HEK293 (cell line): Measurements from ENCODE around the gene CSRNP2.

Source experiments
- SP3 ChIP-seq: fragments of 450-650 bp; formaldehyde crosslinking; IDR thresholded peaks from 2 replicates; pipeline ENCODE4 v1.5.1; 2016; ENCODE audit warnings: missing biosample characterization, missing genetic modification characterization
- ZNF76 ChIP-seq: fragments of 450-650 bp; formaldehyde crosslinking; IDR thresholded peaks from 2 replicates; pipeline ENCODE4; 2016; ENCODE audit warnings: low read depth, missing biosample characterization, missing genetic modification characterization, borderline replicate concordance
- TF ChIP-seq, protein P1 (sequence below): fragments of 450-650 bp; formaldehyde crosslinking; IDR thresholded peaks from 2 replicates; pipeline ENCODE4 v1.5.1; 2016; ENCODE audit warnings: missing biosample characterization, missing genetic modification characterization

DNA sequence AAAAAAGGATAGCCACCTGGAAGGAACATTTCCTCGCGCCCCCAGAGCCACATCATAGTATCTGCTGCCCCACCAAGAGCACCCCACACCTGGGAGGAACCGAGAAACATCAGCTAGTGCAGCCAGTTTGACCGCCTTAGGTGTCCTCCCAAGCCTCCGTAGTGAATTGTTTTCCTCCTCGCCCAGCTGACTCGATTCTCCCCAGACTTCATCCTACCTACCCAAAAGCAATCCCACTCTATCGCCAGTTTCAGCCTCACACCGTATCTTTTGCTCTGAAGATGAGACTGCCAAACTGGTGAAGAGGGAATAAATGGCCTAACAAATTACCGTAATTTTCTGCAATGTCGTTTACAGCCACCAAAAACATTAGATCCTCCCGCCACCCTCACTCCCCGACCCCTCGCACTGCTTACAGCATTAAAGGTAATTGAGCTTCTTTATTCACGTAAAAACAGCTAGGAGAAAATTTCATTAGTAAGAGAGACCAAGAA lies 56.0 kb downstream of the CSRNP2 start:
- TF ChIP-seq, protein P1, sequence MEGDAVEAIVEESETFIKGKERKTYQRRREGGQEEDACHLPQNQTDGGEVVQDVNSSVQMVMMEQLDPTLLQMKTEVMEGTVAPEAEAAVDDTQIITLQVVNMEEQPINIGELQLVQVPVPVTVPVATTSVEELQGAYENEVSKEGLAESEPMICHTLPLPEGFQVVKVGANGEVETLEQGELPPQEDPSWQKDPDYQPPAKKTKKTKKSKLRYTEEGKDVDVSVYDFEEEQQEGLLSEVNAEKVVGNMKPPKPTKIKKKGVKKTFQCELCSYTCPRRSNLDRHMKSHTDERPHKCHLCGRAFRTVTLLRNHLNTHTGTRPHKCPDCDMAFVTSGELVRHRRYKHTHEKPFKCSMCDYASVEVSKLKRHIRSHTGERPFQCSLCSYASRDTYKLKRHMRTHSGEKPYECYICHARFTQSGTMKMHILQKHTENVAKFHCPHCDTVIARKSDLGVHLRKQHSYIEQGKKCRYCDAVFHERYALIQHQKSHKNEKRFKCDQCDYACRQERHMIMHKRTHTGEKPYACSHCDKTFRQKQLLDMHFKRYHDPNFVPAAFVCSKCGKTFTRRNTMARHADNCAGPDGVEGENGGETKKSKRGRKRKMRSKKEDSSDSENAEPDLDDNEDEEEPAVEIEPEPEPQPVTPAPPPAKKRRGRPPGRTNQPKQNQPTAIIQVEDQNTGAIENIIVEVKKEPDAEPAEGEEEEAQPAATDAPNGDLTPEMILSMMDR (tag by site-specific recombination): no peak
- TF ChIP-seq SP3 (tag by site-specific recombination) (no peak), ZNF76 (no peak)
